Kidney (tissue), 14 donors: ENCODE measurements around the gene SLC35B4. TPM values are rescaled to one million over a fixed set of nuclear protein-coding genes. Genes with fewer than 3 reads are reported as not detected.

Experiments
- DNase-seq, 5 donors: peaks; one replicate each; pipeline ENCODE4 v3.0.0-alpha.2; 2013 to 2020
- FAIRE-seq: peaks from 2 replicates; lab custom pipeline; 2012; peaks lifted over from hg19 to GRCh38; lab: Jason Lieb, UNC
- H3K27ac ChIP-seq, 2 donors: one replicate each; pipeline ENCODE4 v1.7.0; 2013; ENCODE audit warnings: low read depth in 2 of 2, low read length in 2 of 2, inconsistent platforms in 1 of 2
- H3K27me3 ChIP-seq: one replicate; pipeline ENCODE4 v1.7.1; 2013; ENCODE audit warnings: low read length, inconsistent platforms; ENCODE audit not compliant: control insufficient read depth, insufficient read depth
- H3K36me3 ChIP-seq, 3 donors: one replicate each; pipeline versions ENCODE4 v1.7.0 to v1.7.1; 2013; ENCODE audit warnings: low read length in 3 of 3, control low read depth in 1 of 3, inconsistent platforms in 1 of 3; ENCODE audit not compliant: insufficient read depth in 3 of 3, control insufficient read depth in 2 of 3
- H3K4me1 ChIP-seq, 3 donors: one replicate each; pipeline versions ENCODE4 v1.7.0 to v1.7.1; 2013; ENCODE audit warnings: low read length in 3 of 3, inconsistent platforms in 1 of 3, low read depth in 1 of 3; ENCODE audit not compliant: control insufficient read depth in 2 of 3, insufficient read depth in 2 of 3
- H3K4me3 ChIP-seq, 3 donors: one replicate each; pipeline versions ENCODE4 v1.7.0 to v1.8.1; 2013; ENCODE audit warnings: low read length in 3 of 3, control low read depth in 1 of 3, inconsistent platforms in 1 of 3
- H3K9ac ChIP-seq, 3 donors: one replicate each; pipeline versions ENCODE4 v1.7.0 to v1.7.1; 2013; ENCODE audit warnings: low read length in 3 of 3, control low read depth in 1 of 3, inconsistent platforms in 1 of 3
- H3K9me3 ChIP-seq, 3 donors: one replicate each; pipeline versions ENCODE4 v1.7.0 to v1.7.1; 2013; ENCODE audit warnings: low read length in 3 of 3, control low read depth in 1 of 3, inconsistent platforms in 1 of 3; ENCODE audit not compliant: control insufficient read depth in 2 of 3, insufficient read depth in 1 of 3
- CTCF ChIP-seq: IDR thresholded peaks from 3 replicates; pipeline ENCODE4 v1.5.1; 2012; ENCODE audit warnings: mild to moderate bottlenecking, moderate library complexity, borderline replicate concordance; ENCODE audit not compliant: insufficient read depth; ENCODE audit errors: extremely low read depth
- intact Hi-C: fragments of 100-400 bp; cut with DNase I; formaldehyde crosslinking; loops from one replicate; pipeline ENCODE4 v1.11.1; 2022
- polyA plus RNA-seq: library from polyadenylated mRNA; stranded (reverse); fragments of 350-450 nt; fragmentation: Illumina TruSeq; extraction: RNeasy Lipid Tissue Mini Kit (QIAGEN cat#74804); gene quantifications from one replicate; pipeline ENCODE4 v1.2.3, GENCODE V29; 2014; ENCODE audit warnings: low read depth, low replicate concordance; ENCODE audit not compliant: insufficient read depth
- total RNA-seq: library from RNA; stranded (reverse); fragmentation: NEBNext Ultra II Directional; extraction: Animal tissue kit (Norgen Biotek cat#: 25700); gene quantifications from one replicate; pipeline ENCODE4 v1.2.1, GENCODE V29; 2021
- donor health status: control.
- donor health status: control.
- donor health status: control.
- donor health status: control.
- donor health status: control.
- donor health status: DM: yes; HTN: yes; CAD: no.
- donor health status: Normal renal cell carcinoma (clear cell type).

Gene SLC35B4
- total and polyA plus RNA-seq, 2 donors from 2014 or later: 12.9 to 19.6 TPM

- H3K27ac ChIP-seq: peak overlapping the region in 1 of 2 donors; percentile 21
- no peak overlapping the region for H3K9ac ChIP-seq
- no peak overlapping the region for H3K4me3 ChIP-seq
- DNase-seq (no peak), FAIRE-seq (no peak)
- intact Hi-C loops: no loop called here
- TF ChIP-seq CTCF: no peak
- peaks cover 4 to 43% (median 14%) of the 10 kb centered on the region in 3 donors for H3K36me3 ChIP-seq
- H3K4me1 ChIP-seq: peaks cover 0 to 12% (median 2%) of the 10 kb centered on the region in 3 donors
- H3K9me3 ChIP-seq: no peaks in the 10 kb centered on the region
- H3K27me3 ChIP-seq: no peaks in the 10 kb centered on the region
Measured at GRCh38 chr7:134301592-134301991, 15.1 kb downstream of the SLC35B4 start.

- H3K4me1 ChIP-seq: peaks cover 0 to 12% (median 2%) of the 10 kb centered on the region in 3 donors
- H3K4me3 ChIP-seq: no peak overlapping the region
- intact Hi-C loops: no loop called here
- no peaks in the 10 kb centered on the region for H3K27me3 ChIP-seq
- H3K9me3 ChIP-seq: no peaks in the 10 kb centered on the region
- H3K36me3 ChIP-seq: peaks cover 8 to 40% (median 16%) of the 10 kb centered on the region in 3 donors
- DNase-seq (no peak), FAIRE-seq (no peak)
- H3K27ac ChIP-seq: no peak overlapping the region
- no peak overlapping the region for H3K9ac ChIP-seq
- no peak for TF ChIP-seq CTCF
Measured at GRCh38 chr7:134300988-134301387, 15.7 kb downstream of the SLC35B4 start.

- intact Hi-C loops: no loop called here
- Histone ChIP-seq H3K9me3 (no peaks in the 10 kb centered on the region), H3K36me3 (peaks cover 6 to 43% (median 25%) of the 10 kb centered on the region in 3 donors), H3K4me3 (no peak overlapping the region), H3K4me1 (peaks cover 0 to 12% (median 2%) of the 10 kb centered on the region in 3 donors), H3K9ac (no peak overlapping the region), H3K27me3 (no peaks in the 10 kb centered on the region), H3K27ac (peak overlapping the region in 1 of 2 donors; percentile 33)
- FAIRE-seq (peak; percentile 39), DNase-seq (peak in 2 of 5 donors; percentile 24 to 51)
- no peak for TF ChIP-seq CTCF
Measured at GRCh38 chr7:134298902-134299683, 17.6 kb downstream of the SLC35B4 start.
